GM13977 (cell line): ENCODE data around the gene DSTYK.

ENCODE experiments used
- DNase-seq: peaks from one replicate; pipeline ENCODE4 v3.0.0; 2012; ENCODE audit warnings: low spot score
- in situ Hi-C: fragments of 300-500 bp; cut with MboI; formaldehyde crosslinking; loops from one replicate; pipeline ENCODE4 v1.12.0; 2022; ENCODE audit warnings: low sequenced_read_pairs, low pct_unique_long_range_greater_than_20kb, mixed read lengths, inconsistent platforms; ENCODE audit not compliant: unreplicated experiment
- TF ChIP-seq, protein P1 (sequence below): IDR thresholded peaks from 2 replicates; pipeline ENCODE4 v1.5.1; 2012; ENCODE audit warnings: mild to moderate bottlenecking, control low read depth; ENCODE audit not compliant: insufficient read depth; ENCODE audit errors: extremely low read depth, missing control alignments

Gene DSTYK

DNA sequence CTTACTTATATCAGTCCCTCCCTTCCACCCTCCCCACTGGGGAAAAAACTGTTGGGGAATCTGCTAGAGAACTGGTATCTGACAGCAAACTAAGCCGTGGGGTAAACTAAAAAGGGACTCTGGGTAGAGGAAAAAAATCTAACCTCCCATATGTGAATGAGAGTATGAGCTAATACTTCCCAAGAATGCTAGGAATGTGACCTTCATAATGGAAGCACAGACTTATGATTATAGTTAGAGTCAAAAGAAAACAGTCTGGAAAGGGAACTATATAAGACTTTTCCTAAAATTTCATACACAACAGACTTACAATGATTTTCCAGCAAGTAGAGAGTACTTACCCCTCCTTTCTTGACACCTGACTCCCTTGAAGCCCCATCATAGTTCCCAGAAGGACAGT is 66.8 kb downstream of the DSTYK start:
- TF ChIP-seq, protein P1, sequence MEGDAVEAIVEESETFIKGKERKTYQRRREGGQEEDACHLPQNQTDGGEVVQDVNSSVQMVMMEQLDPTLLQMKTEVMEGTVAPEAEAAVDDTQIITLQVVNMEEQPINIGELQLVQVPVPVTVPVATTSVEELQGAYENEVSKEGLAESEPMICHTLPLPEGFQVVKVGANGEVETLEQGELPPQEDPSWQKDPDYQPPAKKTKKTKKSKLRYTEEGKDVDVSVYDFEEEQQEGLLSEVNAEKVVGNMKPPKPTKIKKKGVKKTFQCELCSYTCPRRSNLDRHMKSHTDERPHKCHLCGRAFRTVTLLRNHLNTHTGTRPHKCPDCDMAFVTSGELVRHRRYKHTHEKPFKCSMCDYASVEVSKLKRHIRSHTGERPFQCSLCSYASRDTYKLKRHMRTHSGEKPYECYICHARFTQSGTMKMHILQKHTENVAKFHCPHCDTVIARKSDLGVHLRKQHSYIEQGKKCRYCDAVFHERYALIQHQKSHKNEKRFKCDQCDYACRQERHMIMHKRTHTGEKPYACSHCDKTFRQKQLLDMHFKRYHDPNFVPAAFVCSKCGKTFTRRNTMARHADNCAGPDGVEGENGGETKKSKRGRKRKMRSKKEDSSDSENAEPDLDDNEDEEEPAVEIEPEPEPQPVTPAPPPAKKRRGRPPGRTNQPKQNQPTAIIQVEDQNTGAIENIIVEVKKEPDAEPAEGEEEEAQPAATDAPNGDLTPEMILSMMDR: no peak
- no peak for DNase-seq
- in situ Hi-C loops: loop anchor here (25.0 kb wide), 1 partner anchor 157 kb away; no protein-coding TSS in a partner anchor

DNA sequence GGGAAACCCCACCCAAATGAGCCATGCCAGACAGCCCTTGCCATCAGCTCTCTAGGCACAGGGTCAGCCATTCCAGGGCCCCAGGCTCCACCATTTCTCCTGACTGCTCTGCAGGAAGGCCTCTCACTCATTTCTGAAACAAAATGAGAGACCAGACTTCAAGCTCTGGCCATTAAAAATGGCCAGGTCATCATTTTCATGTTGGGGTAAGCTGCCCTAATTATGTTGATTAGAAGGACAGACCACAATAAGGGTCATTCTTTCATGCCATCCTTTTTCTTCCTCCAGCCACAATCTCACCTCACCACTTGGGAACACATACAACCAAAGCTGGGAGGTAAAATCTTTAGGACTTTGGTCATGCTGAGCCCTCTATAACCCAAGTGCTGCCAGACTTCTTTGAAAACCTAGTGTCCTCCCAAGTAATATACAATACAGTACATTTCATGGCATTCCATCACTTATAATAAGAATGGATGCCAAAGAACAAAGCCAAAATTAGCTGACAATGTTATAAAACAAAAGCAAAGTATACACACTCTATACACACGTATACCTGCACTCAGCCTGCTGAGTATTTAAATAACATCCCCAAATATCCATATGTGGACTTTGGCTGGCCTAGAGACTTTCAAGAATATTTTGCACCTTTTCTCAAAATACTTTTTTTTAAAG is 67.3 kb downstream of the DSTYK start:
- in situ Hi-C loops: loop anchor here (25.0 kb wide), 1 partner anchor 157 kb away; no protein-coding TSS in a partner anchor
- TF ChIP-seq, protein P1: no peak
- DNase-seq: no peak

DNA sequence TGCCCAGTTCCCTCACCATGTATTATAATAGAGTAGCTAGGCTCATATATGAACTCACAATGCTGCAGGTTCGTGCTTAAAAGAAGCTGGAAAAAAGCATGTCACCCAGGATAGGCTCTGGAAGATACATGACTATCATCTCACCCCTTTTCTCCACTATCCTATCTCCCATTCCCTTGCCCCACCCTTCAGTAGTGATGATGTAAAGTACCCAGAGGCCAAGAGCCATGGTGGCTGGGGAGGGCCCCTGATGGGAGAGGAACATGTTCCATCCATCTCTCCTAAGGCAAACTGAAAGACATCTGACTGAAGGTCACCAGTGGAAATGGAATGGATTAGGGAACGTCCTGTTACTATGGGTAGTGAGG is 69.4 kb downstream of the DSTYK start:
- TF ChIP-seq, protein P1: no peak
- no peak for DNase-seq
- in situ Hi-C loops: loop anchor here (25.0 kb wide), 1 partner anchor 155 kb away; no protein-coding TSS in a partner anchor

DNA sequence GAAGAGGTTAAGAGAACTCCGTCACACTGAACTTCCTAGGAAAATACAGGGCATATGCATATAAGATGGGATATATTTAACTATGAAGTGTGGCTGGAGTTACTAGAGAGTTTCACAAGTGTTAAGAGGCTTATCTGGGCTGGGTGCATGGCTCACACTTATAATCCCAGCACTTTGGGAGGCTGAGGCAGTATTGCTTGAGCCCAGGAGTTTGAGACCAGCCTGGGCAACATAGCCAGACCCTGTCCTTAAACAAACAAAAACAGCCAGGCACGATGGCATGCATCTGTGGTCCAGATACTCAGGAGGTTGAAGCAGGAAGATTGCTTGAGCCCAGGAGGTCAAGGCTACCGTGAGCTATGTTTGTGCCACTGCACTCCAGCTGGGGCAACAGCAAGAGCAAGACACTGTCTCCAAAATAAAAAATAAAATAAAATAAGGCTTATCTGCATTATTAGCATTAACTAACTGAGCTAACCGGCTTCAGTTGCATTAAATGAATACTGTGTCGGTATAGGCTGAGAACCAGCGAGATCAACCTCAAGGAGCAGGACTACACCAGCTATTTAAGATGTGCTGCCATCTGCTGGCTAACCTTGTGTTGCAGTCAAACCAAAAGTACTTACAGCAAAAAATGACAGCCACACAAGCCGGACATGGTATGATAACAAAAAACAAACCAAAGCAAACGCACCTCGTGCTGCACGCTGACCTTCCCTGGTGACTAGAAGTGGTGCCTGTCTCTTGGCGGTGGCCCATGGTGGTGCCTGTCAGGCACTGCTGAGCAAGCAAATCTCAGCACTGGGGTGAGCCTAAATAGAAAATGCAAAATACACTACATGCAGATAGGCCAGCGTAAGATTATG is 70.0 kb downstream of the DSTYK start:
- in situ Hi-C loops: loop anchor here (25.0 kb wide), 1 partner anchor 154 kb away; no protein-coding TSS in a partner anchor
- peak; percentile 69 for DNase-seq
- TF ChIP-seq, protein P1: peak; percentile 70

DNA sequence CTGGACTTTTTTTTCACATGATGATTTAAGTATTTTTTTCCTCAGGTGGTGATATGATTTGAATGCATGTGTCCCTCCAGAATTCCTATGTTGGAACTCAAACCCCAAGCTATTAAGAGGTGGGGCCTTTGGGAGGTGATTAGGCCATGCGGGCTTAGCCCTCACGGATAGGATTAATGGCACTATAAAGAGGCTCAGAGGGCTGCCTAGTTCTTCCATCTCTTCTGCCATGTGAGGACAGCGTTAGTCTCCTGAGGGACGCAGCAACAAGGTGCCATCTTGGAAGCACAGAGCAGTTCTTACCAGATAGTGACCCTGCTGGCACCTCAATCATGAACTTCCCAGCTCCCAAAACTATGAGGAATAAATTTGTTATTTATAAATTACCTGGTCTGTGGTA is 71.4 kb downstream of the DSTYK start:
- in situ Hi-C loops: loop anchor here (25.0 kb wide), 1 partner anchor 153 kb away; no protein-coding TSS in a partner anchor
- DNase-seq: no peak
- TF ChIP-seq, protein P1: no peak

DNA sequence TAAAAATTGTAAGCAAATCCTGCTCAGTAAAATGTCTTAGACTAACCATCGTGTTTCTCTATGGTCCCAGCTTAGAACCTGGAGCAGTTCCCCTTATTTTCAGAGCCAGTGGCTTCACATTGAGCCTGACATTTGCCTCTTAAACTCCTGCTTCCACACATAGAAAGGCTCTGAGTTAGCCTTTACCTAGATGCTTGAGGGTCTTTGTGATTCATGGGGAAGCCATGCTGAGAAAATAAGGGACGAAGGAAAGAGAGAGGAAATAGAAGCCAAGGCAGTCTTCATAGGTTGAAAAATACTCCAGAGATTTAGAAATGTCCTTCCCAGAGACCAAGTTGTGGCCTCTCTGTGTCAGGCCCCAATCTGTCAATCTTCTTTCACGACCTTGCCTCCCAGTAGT is 73.6 kb downstream of the DSTYK start:
- TF ChIP-seq, protein P1: no peak
- DNase-seq: no peak
- in situ Hi-C loops: loop anchor here (25.0 kb wide), 1 partner anchor 151 kb away; no protein-coding TSS in a partner anchor
